ENCODE results near the gene SEPHS2.
A peak's percentile ranks its signal among the peaks of the same experiment; 100 is the strongest.

DNA sequence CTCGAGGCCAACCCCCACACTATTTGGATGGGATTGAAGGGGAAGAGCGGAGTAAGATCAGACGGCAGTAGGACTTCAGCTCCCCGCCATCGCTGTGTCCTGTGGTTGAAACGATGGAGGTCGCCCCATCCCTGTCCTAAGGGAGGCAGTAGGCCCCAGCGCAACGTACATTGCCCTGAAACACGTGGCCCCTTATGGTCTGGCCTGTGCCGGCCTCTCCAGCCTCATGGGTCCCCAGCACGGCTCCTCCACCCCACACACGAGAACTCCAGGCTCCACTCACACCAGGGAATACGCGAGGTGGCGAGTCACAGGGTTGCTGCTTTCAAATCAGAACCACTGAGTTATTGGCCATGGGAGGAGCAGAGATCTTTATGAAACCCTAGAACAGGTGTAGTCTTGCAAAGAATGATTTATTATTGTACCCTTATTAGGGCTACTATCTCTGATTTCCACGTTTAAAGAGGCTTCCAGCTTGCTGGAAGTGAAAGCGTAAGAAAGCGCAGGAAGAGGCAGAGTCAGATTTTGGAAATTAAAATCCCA is 15.2 kb downstream of the SEPHS2 start:
- TF ChIP-seq, protein P1, sequence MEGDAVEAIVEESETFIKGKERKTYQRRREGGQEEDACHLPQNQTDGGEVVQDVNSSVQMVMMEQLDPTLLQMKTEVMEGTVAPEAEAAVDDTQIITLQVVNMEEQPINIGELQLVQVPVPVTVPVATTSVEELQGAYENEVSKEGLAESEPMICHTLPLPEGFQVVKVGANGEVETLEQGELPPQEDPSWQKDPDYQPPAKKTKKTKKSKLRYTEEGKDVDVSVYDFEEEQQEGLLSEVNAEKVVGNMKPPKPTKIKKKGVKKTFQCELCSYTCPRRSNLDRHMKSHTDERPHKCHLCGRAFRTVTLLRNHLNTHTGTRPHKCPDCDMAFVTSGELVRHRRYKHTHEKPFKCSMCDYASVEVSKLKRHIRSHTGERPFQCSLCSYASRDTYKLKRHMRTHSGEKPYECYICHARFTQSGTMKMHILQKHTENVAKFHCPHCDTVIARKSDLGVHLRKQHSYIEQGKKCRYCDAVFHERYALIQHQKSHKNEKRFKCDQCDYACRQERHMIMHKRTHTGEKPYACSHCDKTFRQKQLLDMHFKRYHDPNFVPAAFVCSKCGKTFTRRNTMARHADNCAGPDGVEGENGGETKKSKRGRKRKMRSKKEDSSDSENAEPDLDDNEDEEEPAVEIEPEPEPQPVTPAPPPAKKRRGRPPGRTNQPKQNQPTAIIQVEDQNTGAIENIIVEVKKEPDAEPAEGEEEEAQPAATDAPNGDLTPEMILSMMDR (IDR thresholded peaks at IDR 0.05), result peak; percentile 27; the same call in 1 of the 2 replicates
- TF ChIP-seq, protein P2, sequence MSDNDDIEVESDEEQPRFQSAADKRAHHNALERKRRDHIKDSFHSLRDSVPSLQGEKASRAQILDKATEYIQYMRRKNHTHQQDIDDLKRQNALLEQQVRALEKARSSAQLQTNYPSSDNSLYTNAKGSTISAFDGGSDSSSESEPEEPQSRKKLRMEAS (CRISPR knock-in tag; IDR thresholded peaks at IDR 0.05), result peak; percentile 96
- no peak for TF ChIP-seq CBFB (CRISPR knock-in tag; IDR thresholded peaks at IDR 0.05; ENCODE audit: low read depth)
- no peak; the same call in 1 of the 2 replicates for TF ChIP-seq TCF7 (CRISPR knock-in tag; IDR thresholded peaks at IDR 0.05; ENCODE audit: low read depth)
- TF ChIP-seq, protein P3, sequence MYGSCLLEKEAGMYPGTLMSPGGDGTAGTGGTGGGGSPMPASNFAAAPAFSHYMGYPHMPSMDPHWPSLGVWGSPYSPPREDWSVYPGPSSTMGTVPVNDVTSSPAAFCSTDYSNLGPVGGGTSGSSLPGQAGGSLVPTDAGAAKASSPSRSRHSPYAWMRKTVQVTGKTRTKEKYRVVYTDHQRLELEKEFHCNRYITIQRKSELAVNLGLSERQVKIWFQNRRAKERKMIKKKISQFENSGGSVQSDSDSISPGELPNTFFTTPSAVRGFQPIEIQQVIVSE (CRISPR knock-in tag; IDR thresholded peaks at IDR 0.05; ENCODE audit: borderline replicate concordance), result no peak
- TF ChIP-seq, protein P4, sequence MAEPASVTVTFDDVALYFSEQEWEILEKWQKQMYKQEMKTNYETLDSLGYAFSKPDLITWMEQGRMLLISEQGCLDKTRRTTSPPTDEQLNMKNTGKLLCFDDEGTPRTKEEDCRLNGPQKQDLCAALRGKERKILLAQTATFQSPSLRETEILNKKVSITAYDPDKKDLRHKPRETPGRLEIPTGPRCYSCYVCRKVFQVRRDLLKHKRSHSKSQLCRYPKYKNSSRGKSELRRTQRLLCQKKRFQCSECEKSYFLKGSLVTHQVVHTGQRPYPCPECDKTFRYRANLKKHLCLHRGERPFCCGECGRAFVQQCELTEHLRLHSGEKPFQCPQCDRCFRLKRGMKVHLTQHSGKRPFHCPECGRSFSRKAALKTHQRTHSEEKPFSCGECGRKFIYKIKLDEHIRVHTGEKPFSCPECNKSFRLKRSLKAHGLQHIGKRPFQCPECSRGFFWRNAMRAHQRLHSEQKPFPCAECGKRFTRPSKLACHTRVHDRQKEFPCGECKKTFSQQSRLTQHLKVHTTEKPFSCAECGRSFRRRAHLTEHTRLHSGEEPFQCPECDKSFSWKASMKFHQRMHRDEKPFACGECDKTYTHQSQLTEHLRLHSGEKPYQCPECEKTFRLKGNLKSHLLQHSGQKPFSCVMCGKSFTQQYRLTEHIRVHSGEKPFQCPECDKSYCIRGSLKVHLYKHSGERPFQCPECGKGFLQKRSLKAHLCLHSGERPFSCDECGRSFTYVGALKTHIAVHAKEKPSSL (CRISPR knock-in tag; conservative IDR thresholded peaks at IDR 0.05), result no peak
- TF ChIP-seq, protein P5, sequence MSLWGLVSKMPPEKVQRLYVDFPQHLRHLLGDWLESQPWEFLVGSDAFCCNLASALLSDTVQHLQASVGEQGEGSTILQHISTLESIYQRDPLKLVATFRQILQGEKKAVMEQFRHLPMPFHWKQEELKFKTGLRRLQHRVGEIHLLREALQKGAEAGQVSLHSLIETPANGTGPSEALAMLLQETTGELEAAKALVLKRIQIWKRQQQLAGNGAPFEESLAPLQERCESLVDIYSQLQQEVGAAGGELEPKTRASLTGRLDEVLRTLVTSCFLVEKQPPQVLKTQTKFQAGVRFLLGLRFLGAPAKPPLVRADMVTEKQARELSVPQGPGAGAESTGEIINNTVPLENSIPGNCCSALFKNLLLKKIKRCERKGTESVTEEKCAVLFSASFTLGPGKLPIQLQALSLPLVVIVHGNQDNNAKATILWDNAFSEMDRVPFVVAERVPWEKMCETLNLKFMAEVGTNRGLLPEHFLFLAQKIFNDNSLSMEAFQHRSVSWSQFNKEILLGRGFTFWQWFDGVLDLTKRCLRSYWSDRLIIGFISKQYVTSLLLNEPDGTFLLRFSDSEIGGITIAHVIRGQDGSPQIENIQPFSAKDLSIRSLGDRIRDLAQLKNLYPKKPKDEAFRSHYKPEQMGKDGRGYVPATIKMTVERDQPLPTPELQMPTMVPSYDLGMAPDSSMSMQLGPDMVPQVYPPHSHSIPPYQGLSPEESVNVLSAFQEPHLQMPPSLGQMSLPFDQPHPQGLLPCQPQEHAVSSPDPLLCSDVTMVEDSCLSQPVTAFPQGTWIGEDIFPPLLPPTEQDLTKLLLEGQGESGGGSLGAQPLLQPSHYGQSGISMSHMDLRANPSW (CRISPR knock-in tag; conservative IDR thresholded peaks at IDR 0.05; ENCODE audit: low read depth), result no peak
- TF ChIP-seq ZBTB21 (CRISPR knock-in tag; IDR thresholded peaks at IDR 0.05; ENCODE audit: borderline replicate concordance), result no peak
- no peak for TF ChIP-seq NR3C1 (CRISPR knock-in tag; conservative IDR thresholded peaks at IDR 0.05; ENCODE audit: low read depth)
- TF ChIP-seq, protein P6, sequence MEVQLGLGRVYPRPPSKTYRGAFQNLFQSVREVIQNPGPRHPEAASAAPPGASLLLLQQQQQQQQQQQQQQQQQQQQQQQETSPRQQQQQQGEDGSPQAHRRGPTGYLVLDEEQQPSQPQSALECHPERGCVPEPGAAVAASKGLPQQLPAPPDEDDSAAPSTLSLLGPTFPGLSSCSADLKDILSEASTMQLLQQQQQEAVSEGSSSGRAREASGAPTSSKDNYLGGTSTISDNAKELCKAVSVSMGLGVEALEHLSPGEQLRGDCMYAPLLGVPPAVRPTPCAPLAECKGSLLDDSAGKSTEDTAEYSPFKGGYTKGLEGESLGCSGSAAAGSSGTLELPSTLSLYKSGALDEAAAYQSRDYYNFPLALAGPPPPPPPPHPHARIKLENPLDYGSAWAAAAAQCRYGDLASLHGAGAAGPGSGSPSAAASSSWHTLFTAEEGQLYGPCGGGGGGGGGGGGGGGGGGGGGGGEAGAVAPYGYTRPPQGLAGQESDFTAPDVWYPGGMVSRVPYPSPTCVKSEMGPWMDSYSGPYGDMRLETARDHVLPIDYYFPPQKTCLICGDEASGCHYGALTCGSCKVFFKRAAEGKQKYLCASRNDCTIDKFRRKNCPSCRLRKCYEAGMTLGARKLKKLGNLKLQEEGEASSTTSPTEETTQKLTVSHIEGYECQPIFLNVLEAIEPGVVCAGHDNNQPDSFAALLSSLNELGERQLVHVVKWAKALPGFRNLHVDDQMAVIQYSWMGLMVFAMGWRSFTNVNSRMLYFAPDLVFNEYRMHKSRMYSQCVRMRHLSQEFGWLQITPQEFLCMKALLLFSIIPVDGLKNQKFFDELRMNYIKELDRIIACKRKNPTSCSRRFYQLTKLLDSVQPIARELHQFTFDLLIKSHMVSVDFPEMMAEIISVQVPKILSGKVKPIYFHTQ (CRISPR knock-in tag; IDR thresholded peaks at IDR 0.05), result no peak
- TF ChIP-seq, protein P7, sequence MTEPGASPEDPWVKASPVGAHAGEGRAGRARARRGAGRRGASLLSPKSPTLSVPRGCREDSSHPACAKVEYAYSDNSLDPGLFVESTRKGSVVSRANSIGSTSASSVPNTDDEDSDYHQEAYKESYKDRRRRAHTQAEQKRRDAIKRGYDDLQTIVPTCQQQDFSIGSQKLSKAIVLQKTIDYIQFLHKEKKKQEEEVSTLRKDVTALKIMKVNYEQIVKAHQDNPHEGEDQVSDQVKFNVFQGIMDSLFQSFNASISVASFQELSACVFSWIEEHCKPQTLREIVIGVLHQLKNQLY (CRISPR knock-in tag; IDR thresholded peaks at IDR 0.05), result no peak
